ENCODE results near the gene HNF1B.
"Not testable (repeated sequence)": the region's sequence is repeated elsewhere in the genome, so short reads cannot be mapped to it uniquely, and the experiment has no call there.

The HNF1B gene

DNA sequence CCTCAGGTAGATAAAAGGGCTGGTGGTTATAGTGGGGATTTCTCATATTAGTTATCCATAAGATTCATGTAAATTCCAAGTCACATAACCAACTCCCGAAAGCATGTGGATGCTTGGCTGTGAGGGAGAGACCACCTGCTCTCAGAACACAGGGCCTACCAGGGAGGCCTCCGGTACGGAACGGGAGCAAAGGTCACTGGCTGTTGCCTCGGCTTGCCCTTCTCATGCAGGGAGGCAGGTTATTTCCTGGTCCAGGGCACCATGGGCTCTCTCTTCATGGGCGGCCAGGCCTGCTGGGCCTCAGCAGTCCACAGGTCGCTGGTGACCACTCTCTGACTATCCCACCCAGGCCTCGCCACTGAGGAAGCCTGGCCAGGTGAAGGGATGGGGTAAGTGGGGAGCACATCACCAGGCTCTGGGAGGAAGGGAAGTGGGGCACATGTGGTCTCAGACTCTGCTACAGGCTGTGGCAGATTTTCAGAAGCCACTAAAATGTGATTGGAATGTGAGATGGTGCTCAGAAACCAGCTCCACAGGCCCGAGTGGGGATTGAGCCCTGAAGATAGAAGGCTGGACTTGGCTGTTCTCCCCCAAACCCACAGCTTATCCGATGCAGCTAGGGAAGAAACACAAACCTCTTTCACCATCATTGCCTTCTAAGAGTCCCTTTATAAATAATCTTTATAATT is 45.4 kb downstream of the HNF1B start:
- no peak for DNase-seq

- no peak for DNase-seq
Measured at GRCh38 chr17:37698911-37699255, 46.0 kb downstream of the HNF1B start.

- DNase-seq = no peak
Measured at GRCh38 chr17:37698132-37698910, 46.5 kb downstream of the HNF1B start.

GRCh38 chr17:37697381-37697780 is 47.5 kb downstream of the HNF1B start:
- DNase-seq = no peak

DNA sequence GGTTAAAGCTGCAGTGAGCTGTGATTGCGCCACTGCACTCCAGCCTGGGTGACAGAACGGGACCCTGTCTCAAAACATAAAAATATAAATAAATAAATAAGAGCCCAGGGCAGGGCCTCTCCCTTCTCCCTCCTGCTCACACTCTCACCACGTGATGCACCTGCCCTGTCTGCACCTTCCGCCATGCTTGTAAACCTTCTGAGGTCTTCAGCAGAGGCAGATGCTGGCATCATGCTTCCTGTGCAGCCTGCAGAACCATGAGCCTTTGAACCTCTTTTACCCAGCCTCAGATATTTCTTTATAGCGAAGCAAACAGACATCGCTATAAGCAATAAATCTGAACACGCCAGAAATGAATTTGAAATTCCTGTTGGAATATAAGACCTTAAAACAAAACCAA is 48.5 kb downstream of the HNF1B start:
- DNase-seq = no peak

- no peak for DNase-seq
Measured at GRCh38 chr17:37695726-37696125, 49.1 kb downstream of the HNF1B start.

GRCh38 chr17:37694734-37695133 is 50.1 kb downstream of the HNF1B start:
- no peak for DNase-seq

GRCh38 chr17:37693328-37693727 is 51.5 kb downstream of the HNF1B start:
- no peak for DNase-seq

- no peak for DNase-seq
Measured at GRCh38 chr17:37691807-37692206, 53.1 kb downstream of the HNF1B start.

GRCh38 chr17:37689317-37689716 is 55.5 kb downstream of the HNF1B start:
- no peak for DNase-seq

DNA sequence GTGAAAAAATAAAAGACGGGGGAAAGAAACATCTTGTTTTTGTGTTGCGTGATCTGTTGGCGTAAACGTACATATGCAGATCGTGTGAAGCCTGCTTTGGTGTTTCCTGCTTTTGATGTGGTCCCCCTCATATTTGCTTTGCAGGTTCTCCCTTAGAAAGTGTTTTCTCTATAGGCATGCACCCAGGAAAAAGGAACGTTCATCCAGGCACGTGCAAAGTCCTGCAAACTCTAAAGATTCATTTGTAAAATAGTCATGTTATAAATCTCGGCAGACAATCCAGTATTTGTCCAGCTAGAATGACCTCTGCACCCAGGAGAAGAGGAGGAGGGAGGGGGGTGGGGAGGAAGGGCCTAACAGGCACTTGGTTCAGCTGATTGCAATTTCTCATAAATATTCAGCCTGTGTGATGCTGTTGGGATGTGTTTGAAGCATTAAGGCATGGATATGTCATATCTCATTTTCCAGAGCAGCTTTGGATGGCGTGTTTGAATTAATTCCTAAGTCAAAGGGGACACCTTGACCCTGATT is 61.3 kb downstream of the HNF1B start:
- DNase-seq = no peak

DNA sequence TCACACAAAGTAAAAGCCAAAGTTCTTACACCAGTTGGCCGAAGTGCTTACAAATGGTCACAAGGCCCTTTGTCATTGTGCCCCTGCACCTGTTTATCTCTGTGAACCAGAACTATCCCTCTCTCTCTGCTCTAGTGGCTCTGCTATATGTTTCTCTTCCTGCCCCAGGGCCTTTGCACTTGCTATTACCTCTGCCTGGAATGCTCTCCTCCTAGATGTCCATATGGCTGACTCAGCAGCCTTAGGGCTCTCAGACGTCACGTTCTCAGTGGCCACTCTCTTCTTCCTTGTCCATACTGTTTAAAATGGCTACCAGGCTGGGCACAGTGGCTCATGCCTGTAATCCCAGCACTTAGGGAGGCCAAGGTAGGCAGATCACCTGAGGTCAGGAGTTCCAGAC is 62.9 kb downstream of the HNF1B start:
- DNase-seq = no peak

DNA sequence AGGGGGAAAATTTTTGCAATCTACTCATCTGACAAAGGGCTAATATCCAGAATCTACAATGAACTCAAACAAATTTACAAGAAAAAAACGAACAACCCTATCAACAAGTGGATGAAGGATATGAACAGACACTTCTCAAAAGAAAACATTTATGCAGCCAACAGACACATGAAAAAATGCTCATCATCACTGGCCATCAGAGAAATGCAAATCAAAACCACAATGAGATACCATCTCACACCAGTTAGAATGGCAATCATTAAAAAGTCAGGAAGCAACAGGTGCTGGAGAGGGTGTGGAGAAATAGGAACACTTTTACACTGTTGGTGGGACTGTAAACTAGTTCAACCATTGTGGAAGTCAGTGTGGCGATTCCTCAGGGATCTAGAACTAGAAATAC is 64.9 kb downstream of the HNF1B start:
- DNase-seq = not testable (repeated sequence)

- no peak for DNase-seq
Measured at GRCh38 chr17:37678036-37678435, 66.8 kb downstream of the HNF1B start.

GRCh38 chr17:37677021-37677420 is 67.8 kb downstream of the HNF1B start:
- DNase-seq = no peak

GRCh38 chr17:37676115-37676925 is 68.5 kb downstream of the HNF1B start:
- DNase-seq = no peak

- no peak for DNase-seq
Measured at GRCh38 chr17:37674511-37674910, 70.3 kb downstream of the HNF1B start.

DNA sequence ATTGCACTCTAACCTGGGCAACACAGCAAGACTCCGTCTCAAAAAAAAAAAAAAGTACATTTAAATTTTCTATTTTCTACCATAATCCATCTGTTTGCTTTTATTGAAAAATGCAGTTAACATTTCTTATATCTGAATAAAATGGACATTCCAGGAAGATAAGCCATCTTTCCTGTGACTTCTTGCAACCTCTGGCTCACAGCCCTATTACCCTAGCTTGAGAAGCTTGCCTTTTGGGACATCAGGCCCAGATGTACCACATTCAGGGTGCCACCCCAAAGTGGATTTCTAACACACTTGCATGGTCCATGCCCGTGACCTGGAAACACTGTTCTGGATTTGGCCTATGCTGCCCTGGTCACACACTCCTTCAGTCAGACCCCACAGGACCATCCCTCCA is 71.5 kb downstream of the HNF1B start:
- no peak for DNase-seq

GRCh38 chr17:37672548-37673078 is 72.2 kb downstream of the HNF1B start:
- DNase-seq = no peak

DNA sequence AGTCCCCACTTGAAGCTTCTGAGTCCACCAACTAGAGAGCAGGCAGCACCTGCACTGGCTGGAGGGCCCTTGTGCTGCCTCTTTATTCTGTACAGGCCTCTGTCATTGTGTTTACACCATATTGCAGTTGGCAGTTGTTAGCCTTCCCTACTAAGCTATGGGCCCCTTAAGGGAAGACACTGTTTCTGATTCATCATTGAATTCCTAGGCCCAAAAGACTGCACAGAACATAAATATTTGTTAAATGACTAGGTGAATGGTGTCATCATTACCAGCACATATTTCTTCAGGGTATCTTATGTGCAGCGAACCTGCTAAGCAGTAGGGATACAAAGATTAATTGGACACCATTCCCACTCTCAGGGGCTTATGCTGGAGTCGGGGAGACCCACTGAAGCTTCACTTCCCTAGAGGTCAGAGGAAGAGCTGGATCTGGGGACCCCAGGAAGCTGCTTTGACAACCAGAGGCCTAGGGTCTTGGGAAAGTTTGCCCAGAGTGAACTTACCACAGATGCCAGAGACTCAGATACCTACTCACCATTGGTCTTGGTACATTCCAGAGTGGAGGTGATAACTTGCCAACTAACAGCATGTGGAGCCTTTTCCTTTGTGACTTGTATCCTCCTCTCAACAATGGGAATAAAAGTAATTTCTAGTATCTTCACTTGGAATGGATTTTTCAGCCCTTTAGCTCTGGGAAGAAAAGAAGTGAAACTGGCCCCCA is 72.9 kb downstream of the HNF1B start:
- no peak for DNase-seq

DNA sequence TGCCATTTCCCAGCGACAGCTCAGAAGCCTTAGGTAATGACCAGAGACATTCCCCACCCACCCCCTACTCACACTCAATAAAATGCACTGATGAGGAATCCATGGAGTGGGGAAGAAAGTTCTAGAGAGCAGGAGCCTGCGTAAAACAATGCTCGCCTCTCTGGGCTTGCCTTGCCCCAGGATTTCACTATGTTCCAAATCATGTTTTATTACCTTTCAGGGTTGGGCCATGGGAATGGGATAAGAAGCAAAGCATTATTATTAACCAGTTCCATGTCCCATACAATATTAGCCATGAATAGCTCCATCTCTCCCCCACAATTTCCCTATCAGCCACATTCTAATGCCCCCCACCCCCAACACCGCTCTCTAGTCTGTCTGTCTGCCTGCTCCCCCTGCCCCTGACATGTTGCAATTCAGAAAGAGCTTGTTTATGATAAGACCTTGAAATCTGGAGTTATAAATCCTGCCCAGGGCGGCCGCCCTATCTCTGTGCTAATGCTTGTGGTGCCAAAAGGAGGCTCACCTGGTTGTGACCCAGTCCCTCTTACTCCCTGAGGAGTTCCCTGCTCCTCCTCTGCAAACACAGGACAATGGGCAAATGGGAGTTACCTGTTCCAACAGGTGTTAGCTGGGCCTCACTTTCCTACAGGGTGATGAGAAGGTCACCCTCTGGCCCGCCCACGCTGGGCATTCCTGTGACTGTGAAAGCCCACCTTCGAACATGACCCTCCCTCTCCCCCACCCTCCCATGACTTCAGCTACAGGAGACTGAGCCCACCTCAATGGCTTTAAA is 73.6 kb downstream of the HNF1B start:
- no peak for DNase-seq

GRCh38 chr17:37667039-37667438 is 77.8 kb downstream of the HNF1B start:
- DNase-seq = no peak
